Measurements from ENCODE around the gene GNG14.
"Not testable (repeated sequence)": the region's sequence is repeated elsewhere in the genome, so short reads cannot be mapped to it uniquely, and the experiment has no call there.

The GNG14 gene

GRCh38 chr19:12697425-12697824, 9.6 kb downstream of the GNG14 start:
- not testable (repeated sequence) for DNase-seq

- no peak for DNase-seq
Measured at GRCh38 chr19:12698138-12698537, 10.3 kb downstream of the GNG14 start.

- DNase-seq = no peak
Measured at GRCh38 chr19:12701596-12702282, 13.9 kb downstream of the GNG14 start.

GRCh38 chr19:12703046-12703445, 15.2 kb downstream of the GNG14 start:
- DNase-seq = no peak

GRCh38 chr19:12705169-12705568, 17.4 kb downstream of the GNG14 start:
- no peak for DNase-seq

- no peak for DNase-seq
Measured at GRCh38 chr19:12705654-12706331, 18.0 kb downstream of the GNG14 start.

GRCh38 chr19:12706332-12706718, 18.5 kb downstream of the GNG14 start:
- no peak for DNase-seq

- DNase-seq = no peak
Measured at GRCh38 chr19:12708641-12709040, 20.8 kb downstream of the GNG14 start.

- no peak for DNase-seq
Measured at GRCh38 chr19:12711187-12711586, 23.4 kb downstream of the GNG14 start.

- not testable (repeated sequence) for DNase-seq
Measured at GRCh38 chr19:12712077-12712476, 24.3 kb downstream of the GNG14 start.

- DNase-seq = not testable (repeated sequence)
Measured at GRCh38 chr19:12713304-12713703, 25.5 kb downstream of the GNG14 start.

GRCh38 chr19:12715102-12715501, 27.3 kb downstream of the GNG14 start:
- no peak for DNase-seq

- DNase-seq = no peak
Measured at GRCh38 chr19:12715929-12716328, 28.1 kb downstream of the GNG14 start.

- DNase-seq = no peak
Measured at GRCh38 chr19:12720296-12720695, 32.5 kb downstream of the GNG14 start.

GRCh38 chr19:12720851-12721655, 33.3 kb downstream of the GNG14 start:
- DNase-seq = no peak

GRCh38 chr19:12721656-12722565, 34.1 kb downstream of the GNG14 start:
- no peak for DNase-seq

GRCh38 chr19:12722566-12723380, 35.0 kb downstream of the GNG14 start:
- DNase-seq = peak; percentile 87

- DNase-seq = no peak
Measured at GRCh38 chr19:12723381-12723640, 35.5 kb downstream of the GNG14 start.

GRCh38 chr19:12723641-12724426, 36.0 kb downstream of the GNG14 start, which contains the start of gene TNPO2:
TNPO2 (minus strand) TSS chr19:12723932; CDS start chr19:12720977, 2,955 bp downstream.
- peak; percentile 64 for DNase-seq

- not testable (repeated sequence) for DNase-seq
Measured at GRCh38 chr19:12725612-12726011, 37.8 kb downstream of the GNG14 start.

- DNase-seq = no peak
Measured at GRCh38 chr19:12726988-12727316, 39.2 kb downstream of the GNG14 start.

Data from activated T-cell treated with anti-CD3 and anti-CD28 coated beads for 4 hours (primary cell).